Endometrium (tissue), 2 donors: ENCODE results near the gene RPS6KA1.
"Not testable (repeated sequence)": the region's sequence is repeated elsewhere in the genome, so short reads cannot be mapped to it uniquely, and the experiment has no call there.

ENCODE experiments used
- FAIRE-seq: peaks from 2 replicates; lab custom pipeline; 2012; peaks lifted over from hg19 to GRCh38; lab: Jason Lieb, UNC
- donor health status: control.
- donor health status: control.

RPS6KA1 gene

DNA sequence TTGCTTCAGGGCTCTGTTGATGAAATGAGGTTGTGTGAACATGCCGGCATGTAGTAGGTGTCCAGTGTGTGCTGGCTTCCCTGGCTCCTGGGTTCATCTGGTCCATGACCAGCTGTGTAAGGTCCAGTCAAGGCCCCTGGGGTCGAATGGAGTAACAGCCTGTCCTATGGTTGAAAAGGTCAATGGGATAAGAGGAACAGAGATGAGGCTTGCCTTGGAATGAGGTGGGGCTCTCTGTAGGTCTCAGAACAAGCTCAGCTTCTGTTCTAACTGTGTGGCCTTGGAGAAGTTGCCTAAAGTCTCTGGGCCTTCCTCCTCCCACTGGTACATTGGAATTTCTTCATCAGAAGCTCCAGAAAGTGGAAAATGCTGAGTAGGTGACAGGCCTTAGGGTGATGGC lies 26.6 kb downstream of the RPS6KA1 start:
- FAIRE-seq, result no peak

GRCh38 chr1:26557008-26557407 lies 27.4 kb downstream of the RPS6KA1 start:
- no peak for FAIRE-seq

DNA sequence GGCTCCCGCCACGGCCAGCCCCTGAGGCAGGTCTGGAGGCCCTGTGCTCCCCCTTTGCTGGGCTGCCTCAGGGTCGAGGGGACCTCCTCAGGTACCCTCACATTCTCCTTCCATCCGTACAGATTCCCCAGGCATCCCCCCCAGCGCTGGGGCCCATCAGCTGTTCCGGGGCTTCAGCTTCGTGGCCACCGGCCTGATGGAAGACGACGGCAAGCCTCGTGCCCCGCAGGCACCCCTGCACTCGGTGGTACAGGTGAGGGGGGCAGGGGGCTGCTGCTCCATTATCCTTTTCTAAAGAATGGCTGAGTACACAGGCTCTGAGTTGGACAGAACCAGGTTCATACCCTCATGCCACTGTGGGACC lies 29.1 kb downstream of the RPS6KA1 start:
- no peak for FAIRE-seq

DNA sequence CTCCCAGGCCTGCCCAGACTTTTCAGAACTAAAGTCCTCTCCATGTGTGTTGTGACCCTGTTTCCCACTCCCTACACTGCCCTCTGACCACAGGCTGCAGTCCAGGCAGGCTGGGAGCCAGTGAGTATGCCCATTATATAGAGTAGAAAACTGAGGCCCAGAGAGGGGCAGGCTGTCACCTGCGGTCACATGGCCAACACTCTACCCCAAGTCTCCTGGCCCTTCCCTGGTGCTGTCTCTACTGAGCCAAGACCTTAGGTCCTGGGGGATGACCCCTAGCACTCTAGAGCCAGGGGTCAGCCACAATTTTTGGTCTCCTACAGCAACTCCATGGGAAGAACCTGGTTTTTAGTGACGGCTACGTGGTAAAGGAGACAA lies 30.8 kb downstream of the RPS6KA1 start:
- no peak for FAIRE-seq

DNA sequence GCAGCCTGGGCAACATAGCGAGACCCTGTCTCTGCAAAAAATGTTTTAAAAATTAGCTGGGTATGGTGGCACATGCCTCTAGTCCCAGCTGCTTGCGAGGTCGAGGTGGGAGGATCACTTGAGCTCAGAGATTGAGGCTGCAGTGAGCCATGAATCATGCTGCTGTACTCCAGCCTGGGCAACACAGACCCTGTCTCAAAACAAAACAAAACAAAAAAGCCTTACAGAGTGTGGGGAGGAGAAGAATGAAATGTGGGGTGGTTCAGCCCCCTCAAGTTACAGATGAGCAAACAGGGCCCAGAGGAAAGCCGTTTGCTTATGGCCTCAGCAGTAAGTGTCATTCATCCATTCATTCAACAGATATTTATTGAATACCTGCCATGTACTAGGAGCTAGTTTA lies 40.7 kb downstream of the RPS6KA1 start:
- FAIRE-seq, result no peak

DNA sequence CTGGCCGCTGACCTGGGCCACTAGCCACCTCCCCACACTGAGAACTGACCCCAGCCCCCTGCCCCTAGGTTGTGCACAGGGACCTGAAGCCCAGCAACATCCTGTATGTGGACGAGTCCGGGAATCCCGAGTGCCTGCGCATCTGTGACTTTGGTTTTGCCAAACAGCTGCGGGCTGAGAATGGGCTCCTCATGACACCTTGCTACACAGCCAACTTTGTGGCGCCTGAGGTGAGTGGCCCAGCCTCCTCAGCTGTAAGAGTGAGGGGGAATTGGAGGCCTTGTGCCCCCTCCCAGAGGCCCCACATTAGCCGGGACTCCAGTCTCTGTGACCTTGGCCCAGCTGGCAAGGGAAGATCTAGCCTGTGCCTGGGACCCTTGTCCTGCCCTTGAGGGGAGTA lies 41.8 kb downstream of the RPS6KA1 start:
- no peak for FAIRE-seq

GRCh38 chr1:26574018-26574417 lies 44.5 kb downstream of the RPS6KA1 start:
- FAIRE-seq, result no peak

DNA sequence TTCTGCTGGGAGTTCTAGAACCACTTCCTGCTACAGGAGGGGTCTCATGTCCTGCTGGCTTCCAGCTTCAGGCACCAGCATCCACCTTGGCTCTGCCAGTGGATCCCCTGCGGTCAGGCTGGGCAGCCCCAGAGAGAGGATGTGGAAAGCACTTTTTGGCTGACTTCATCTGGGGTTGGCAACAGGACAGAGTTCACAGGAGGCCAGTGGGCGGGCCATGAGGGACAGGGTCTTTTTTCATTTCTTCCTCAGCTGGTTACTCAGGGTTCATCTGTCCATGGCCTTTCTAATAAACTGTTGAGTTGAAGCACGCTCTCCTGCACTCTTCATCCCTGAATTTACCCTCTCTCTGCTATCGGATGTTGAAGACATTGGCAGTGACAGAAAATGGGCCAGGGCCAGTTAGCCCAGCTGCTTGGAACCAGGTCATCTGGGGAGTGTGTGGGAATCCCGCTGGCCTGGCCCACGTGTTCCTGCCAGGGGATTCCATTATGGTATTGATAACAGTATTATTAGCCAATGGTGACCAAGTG lies 45.2 kb downstream of the RPS6KA1 start:
- no peak for FAIRE-seq

GRCh38 chr1:26575348-26575747 lies 45.8 kb downstream of the RPS6KA1 start:
- FAIRE-seq, result no peak

DNA sequence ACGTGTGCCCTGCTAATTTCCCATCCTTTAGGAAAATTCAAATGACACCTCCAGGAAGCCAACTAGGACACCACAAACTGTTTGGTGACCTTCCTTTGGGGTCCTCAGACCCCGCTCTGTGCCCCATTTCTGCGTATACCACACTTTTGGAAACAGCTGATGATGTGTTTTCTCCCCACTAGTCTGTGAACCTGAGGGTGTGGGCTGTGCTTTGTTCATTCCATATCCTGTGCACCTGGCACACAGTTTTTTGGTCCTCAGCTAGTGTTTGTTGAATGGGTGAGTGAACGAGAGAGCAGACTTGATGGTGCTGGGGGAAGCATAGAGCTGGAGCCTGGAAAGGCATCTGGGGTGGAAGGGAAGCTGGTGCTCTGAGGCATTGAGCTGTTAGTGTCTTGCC lies 48.6 kb downstream of the RPS6KA1 start:
- FAIRE-seq, result no peak

GRCh38 chr1:26579681-26580111 lies 50.1 kb downstream of the RPS6KA1 start:
- FAIRE-seq, result no peak

DNA sequence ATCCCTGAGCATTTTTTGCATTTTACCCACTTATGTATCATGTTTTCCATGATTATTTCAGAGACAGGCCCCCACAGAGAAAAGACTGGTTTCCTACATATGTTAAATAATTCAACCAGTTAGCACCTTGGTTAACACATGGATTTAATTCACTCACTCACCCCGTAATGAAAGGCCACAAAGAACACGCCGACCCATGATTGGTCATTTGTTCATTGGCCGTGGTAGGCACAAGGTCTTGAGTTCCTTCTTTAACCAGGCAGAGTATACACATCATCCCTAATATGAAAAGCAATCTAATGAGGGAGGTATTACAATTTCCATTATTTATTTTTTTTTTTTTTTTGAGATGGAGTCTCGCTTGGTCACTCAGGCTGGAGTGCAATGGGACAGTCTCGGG lies 50.6 kb downstream of the RPS6KA1 start:
- no peak for FAIRE-seq

DNA sequence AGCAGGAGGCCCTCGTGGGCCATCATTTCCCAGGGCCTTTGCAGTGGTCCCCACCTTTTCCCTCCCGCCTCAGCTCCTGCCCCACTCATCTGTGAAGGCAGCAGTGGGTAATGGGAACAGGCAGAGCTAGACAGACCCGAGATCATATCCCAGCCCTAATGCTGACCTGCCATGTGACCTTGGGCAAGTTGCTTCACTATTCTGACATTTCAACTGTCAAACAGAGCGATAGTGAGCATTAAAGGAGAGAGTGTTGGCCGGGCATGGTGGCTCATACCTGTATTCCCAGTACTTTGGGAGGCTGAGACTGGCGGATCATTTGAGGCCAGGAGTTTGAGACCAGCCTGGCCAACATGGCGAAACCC lies 51.7 kb downstream of the RPS6KA1 start:
- no peak for FAIRE-seq

- FAIRE-seq, result no peak
Measured at GRCh38 chr1:26582053-26582835, 52.7 kb downstream of the RPS6KA1 start.

DNA sequence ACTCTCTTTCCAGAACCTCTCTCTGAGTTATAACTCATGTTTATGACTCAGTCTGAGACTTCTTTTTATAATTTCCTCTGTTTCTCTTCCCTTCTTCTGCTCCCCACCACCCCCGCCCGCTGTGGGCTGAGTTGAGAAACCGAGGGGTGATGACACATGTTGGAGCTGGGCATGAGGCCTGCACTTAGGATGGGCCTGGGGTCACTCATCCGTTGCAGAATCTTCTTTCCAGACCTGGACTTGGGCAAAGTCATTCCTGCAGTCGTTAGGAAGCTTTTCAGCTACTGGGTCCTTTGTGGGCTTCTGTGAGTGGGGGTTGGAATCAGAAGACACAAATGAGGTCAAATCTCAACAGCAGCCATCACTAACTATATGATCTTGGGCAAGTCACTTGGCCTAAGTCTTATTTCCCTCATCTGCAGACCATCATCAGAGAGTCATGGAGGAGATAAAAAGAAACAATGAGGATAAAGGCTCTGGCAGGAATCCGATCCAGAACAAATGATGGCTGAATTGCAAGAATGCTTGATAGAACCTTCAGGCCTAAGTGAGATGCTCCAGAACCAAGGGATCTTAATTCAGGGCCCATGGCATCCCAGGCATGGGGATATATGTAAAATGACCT lies 53.4 kb downstream of the RPS6KA1 start:
- no peak for FAIRE-seq

- FAIRE-seq, result no peak
Measured at GRCh38 chr1:26583646-26584485, 54.3 kb downstream of the RPS6KA1 start.

DNA sequence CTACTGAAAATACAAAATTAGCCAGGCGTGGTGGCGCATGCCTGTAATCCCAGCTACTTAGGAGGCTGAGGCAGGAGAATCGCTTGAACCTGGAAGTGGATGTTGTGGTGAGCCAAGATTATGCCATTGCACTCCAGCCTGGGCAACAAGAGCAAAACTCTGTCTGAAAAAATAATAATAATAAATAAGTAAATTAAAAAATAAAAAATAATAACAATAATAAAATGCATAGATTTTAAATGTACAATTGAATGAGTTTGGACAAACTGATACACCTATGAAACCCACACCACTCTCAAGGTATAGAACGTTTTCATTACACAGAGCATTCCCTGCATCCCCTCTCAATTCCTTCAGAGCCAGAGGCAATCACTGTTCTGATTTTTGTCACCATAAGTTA lies 55.0 kb downstream of the RPS6KA1 start:
- not testable (repeated sequence) for FAIRE-seq

DNA sequence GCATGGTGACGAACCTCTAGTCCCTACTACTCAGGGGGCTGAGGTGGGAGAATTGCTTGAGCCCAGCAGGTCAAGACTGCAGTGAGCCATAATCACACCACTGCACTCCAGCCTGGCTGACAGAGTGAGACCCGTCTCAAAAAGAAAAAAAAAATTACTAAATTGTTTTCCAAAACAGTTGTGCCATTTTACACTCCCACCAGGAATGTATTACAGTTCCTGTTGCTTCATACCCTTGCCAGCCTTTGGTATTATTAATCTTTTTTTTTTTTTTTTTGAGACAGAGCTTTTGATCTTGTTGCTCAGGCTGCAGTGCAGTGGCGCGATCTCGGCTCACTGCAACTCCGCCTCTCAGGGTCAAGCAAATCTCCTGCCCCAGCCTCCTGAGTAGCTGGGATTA lies 55.9 kb downstream of the RPS6KA1 start:
- no peak for FAIRE-seq

DNA sequence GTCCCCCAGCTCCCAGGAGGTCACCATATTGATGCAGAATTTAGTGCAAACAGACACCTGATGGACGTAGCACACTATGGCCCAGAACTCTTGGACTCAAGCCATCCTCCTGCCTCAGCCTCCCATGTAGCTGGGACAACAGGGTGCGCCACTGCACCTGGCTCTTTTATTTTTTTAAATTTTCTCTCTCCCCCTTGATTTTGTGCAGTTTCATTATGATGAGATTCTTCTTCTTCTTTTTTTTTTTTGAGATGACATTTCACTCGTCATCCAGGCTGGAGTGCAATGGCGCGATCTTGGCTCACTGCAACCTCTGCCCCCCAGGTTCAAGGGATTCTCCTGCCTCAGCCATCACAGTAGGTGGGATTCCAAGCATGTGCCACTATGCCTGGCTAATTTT lies 63.8 kb downstream of the RPS6KA1 start:
- FAIRE-seq, result no peak

- not testable (repeated sequence) for FAIRE-seq
Measured at GRCh38 chr1:26594593-26594992, 65.0 kb downstream of the RPS6KA1 start.

- peak; percentile 90 for FAIRE-seq
Measured at GRCh38 chr1:26597629-26598039, 68.1 kb downstream of the RPS6KA1 start.

- no peak for FAIRE-seq
Measured at GRCh38 chr1:26598890-26599289, 69.3 kb downstream of the RPS6KA1 start.
